ENCODE measurements around the gene DUSP14. TPM values are rescaled to one million over a fixed set of nuclear protein-coding genes. Genes with fewer than 3 reads are reported as not detected.

Gene DUSP14
- total and polyA plus RNA-seq, 2 of the 13 experiments (the other 11 are each of a cell fraction or from before 2014, with no cell fraction given) = 33.5 to 39.8 TPM

GRCh38 chr17:37490022-37490587 is 414 bp downstream of the DUSP14 start:
- no peak overlapping the region for H2AFZ ChIP-seq (ENCODE audit: low read length)
- under 1% methylated on average over 17 of the region's 56 CpGs for WGBS (ENCODE audit: low lambda C conversion rate)
- H3K4me1 ChIP-seq (ENCODE audit: insufficient read depth, low read length) = peaks cover 59% of the 10 kb centered on the region
- H3K4me2 ChIP-seq (ENCODE audit: low read depth, low read length) = peak overlapping the region; percentile 90
- in situ Hi-C loops (cut with HindIII; ENCODE audit: extremely low pct_ligation_motif_present, low pct_unique_long_range_greater_than_20kb) (no loop called here), intact Hi-C loops (cut with micrococcal nuclease; ENCODE audit: unreplicated experiment) (no loop called here)
- H3K27me3 ChIP-seq (ENCODE audit: control insufficient read depth in 1 of 2, insufficient read depth in 2 of 2, low read length in 2 of 2) = no peaks in the 10 kb centered on the region; a peak in 1 of 5 replicates
- ChIA-PET CTCF (ENCODE audit: low intra/inter-chr PET ratio, low total read pairs) (interaction anchor here (1.4 kb wide), 1 partner anchor 17 kb away, joined by 4 read pairs; no protein-coding TSS in a partner anchor), POLR2A (interaction anchor here (0.7 to 2.5 kb wide), 8 partner anchors 10 to 118 kb away, joined by 3 to 25 read pairs (median 3); no protein-coding TSS in a partner anchor)
- H3K9me3 ChIP-seq (ENCODE audit: low read length) = no peaks in the 10 kb centered on the region
- H4K20me1 ChIP-seq (ENCODE audit: insufficient read depth, low read length) = peaks cover 18% of the 10 kb centered on the region; the same call in 1 of the 2 replicates
- H3K36me3 ChIP-seq (replicated peaks in 1 of 2; ENCODE audit: control insufficient read depth in 1 of 2, insufficient read depth in 2 of 2, low read length in 2 of 2) = no peaks in the 10 kb centered on the region
- peak overlapping the region; percentile 79 for H3K9ac ChIP-seq (ENCODE audit: insufficient read depth, low read depth, low read length)
- peak; percentile 62 for ATAC-seq
- peaks cover 48% of the 10 kb centered on the region for H3K79me2 ChIP-seq (ENCODE audit: insufficient read depth, low read length)
- DNase-seq (ENCODE audit: low spot score) = peak; percentile 52
- peak overlapping the region; percentile 91 to 99 (median 92) for H3K4me3 ChIP-seq (replicated peaks in 1 of 3; ENCODE audit: insufficient read depth in 1 of 3, low read depth in 2 of 3, low read length in 3 of 3)
- no peak for FAIRE-seq
- peak overlapping the region; percentile 67 for H3K27ac ChIP-seq (ENCODE audit: extremely low read length, insufficient read depth, low read length)
- no TSS peak for BruUV-seq (replicated peaks)
- TF ChIP-seq ZNF570 (CRISPR knock-in tag; IDR thresholded peaks at IDR 0.05; ENCODE audit: borderline replicate concordance) (no peak), ZNF589 (CRISPR knock-in tag; conservative IDR thresholded peaks at IDR 0.05) (no peak), TBX2 (CRISPR knock-in tag; IDR thresholded peaks at IDR 0.05; ENCODE audit: borderline replicate concordance) (no peak), ZNF781 (CRISPR knock-in tag; IDR thresholded peaks at IDR 0.05; ENCODE audit: borderline replicate concordance, not compliant biosample characterization) (no peak), ZNF296 (CRISPR knock-in tag; conservative IDR thresholded peaks at IDR 0.05) (no peak), ARNTL (CRISPR knock-in tag; IDR thresholded peaks at IDR 0.05) (no peak), ZNF260 (CRISPR knock-in tag; IDR thresholded peaks at IDR 0.05; ENCODE audit: borderline replicate concordance, low read depth) (no peak), EED (CRISPR knock-in tag; IDR thresholded peaks at IDR 0.05) (no peak), NPAS2 (CRISPR knock-in tag; IDR thresholded peaks at IDR 0.05; ENCODE audit: borderline replicate concordance) (no peak), DBP (CRISPR knock-in tag; IDR thresholded peaks at IDR 0.05; ENCODE audit: not compliant biosample characterization) (no peak), PITX1 (CRISPR knock-in tag; IDR thresholded peaks at IDR 0.05) (0 out of 2 replicates have a peak, but pooled peaks have one; percentile 14), ZNF616 (CRISPR knock-in tag; IDR thresholded peaks at IDR 0.05; ENCODE audit: low read depth) (no peak), ZNF737 (CRISPR knock-in tag; IDR thresholded peaks at IDR 0.05; ENCODE audit: borderline replicate concordance) (no peak), CHD2 (IDR thresholded peaks at IDR 0.05; ENCODE audit: low read depth, low read length) (no peak), ARID2 (CRISPR knock-in tag; IDR thresholded peaks at IDR 0.05; ENCODE audit: borderline replicate concordance) (no peak), IRF2 (CRISPR knock-in tag; IDR thresholded peaks at IDR 0.05) (no peak), AKNA (CRISPR knock-in tag; IDR thresholded peaks at IDR 0.05; ENCODE audit: borderline replicate concordance) (no peak), ZFP41 (CRISPR knock-in tag; IDR thresholded peaks at IDR 0.05; ENCODE audit: borderline replicate concordance) (no peak), GATA4 (IDR thresholded peaks at IDR 0.05; ENCODE audit: borderline replicate concordance, low read depth) (no peak)

All from HepG2 (cell line).